GM19395 (cell line): Measurements from ENCODE around the gene SCO2.
"Not testable (repeated sequence)": the region's sequence is repeated elsewhere in the genome, so short reads cannot be mapped to it uniquely, and the experiment has no call there.

Experiments
- ATAC-seq: cut with Tn5 transposase; IDR thresholded peaks from one replicate; pipeline ENCODE4 v1.9.1; 2021; ENCODE audit warnings: mild to moderate bottlenecking, moderate library complexity; ENCODE audit not compliant: unreplicated experiment

SCO2 gene

GRCh38 chr22:50551160-50551752 is 25.9 kb upstream of the SCO2 start:
- no peak for ATAC-seq

GRCh38 chr22:50550395-50550794 is 25.0 kb upstream of the SCO2 start:
- no peak for ATAC-seq

- ATAC-seq = no peak
Observed at GRCh38 chr22:50548921-50549790, 23.8 kb upstream of the SCO2 start.

- ATAC-seq = no peak
Observed at GRCh38 chr22:50548040-50548920, 22.9 kb upstream of the SCO2 start.

- no peak for ATAC-seq
Observed at GRCh38 chr22:50547263-50547985, 22.0 kb upstream of the SCO2 start.

GRCh38 chr22:50546326-50547262 is 21.2 kb upstream of the SCO2 start:
- no peak for ATAC-seq

- ATAC-seq = no peak
Observed at GRCh38 chr22:50545522-50546325, 20.3 kb upstream of the SCO2 start, which contains the start of gene KLHDC7B. TSS of gene KLHDC7B (plus strand) at chr22:50545899. CDS start at chr22:50546244, 345 bp downstream.

GRCh38 chr22:50544746-50545253 is 19.4 kb upstream of the SCO2 start:
- ATAC-seq = no peak

- ATAC-seq = no peak
Observed at GRCh38 chr22:50544078-50544745, 18.8 kb upstream of the SCO2 start.

- ATAC-seq = no peak
Observed at GRCh38 chr22:50542416-50542927, 17.1 kb upstream of the SCO2 start.

GRCh38 chr22:50541667-50542026 is 16.2 kb upstream of the SCO2 start:
- not testable (repeated sequence) for ATAC-seq

GRCh38 chr22:50540381-50540780 is 15.0 kb upstream of the SCO2 start:
- no peak for ATAC-seq

GRCh38 chr22:50537765-50538164 is 12.4 kb upstream of the SCO2 start:
- ATAC-seq = no peak

GRCh38 chr22:50536226-50536625 is 10.8 kb upstream of the SCO2 start:
- no peak for ATAC-seq

- no peak for ATAC-seq
Observed at GRCh38 chr22:50535113-50535512, 9.7 kb upstream of the SCO2 start.

GRCh38 chr22:50533856-50534711 is 8.7 kb upstream of the SCO2 start:
- ATAC-seq = not testable (repeated sequence)
